ENCODE measurements around the gene GPX2. TPM values are rescaled to one million over a fixed set of nuclear protein-coding genes. Genes with fewer than 3 reads are reported as not detected.

The GPX2 gene
- total RNA-seq, 2 donors from 2014 or later = not detected

DNA sequence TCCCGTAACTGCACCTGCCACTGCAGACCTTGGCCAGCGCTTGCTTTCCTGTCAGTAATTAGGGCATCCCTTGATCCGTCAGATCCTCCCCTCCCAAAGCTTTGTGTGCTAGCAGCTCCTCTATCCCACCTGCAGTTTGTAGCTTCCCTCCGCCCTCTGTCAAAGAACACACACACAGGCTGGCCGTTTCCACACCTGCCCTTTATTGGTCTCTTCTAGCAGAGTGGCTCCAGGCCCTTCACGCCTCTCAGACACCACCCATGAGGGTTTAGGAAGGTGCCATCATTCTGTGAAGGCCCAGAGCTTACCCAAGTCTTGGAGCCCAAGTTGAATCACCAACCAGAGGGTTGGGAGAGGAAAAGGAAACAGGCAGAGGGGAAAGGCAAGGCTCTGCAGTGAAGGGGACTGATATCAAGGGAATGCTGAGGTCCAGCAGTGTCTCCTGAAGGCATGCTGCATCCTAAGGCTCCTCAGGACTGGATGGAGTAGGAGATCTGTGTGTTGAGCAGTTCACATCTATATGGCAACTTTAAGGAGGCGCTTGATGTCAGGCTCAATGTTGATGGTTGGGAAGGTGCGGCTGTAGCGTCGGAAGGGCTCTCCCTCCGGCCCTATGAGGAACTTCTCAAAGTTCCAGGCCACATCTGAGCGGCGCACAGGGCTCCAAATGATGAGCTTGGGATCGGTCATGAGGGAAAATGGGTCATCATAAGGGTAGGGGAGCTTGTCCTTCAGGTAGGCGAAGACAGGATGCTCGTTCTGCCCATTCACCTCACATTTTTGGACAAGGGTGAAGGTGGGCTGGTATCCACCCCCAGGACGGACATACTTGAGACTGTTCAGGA, 3.4 kb downstream of the GPX2 start:
- Mint-ChIP-seq H3K4me1 (peaks cover 33% of the 10 kb centered on the region), H3K27me3 (no peaks in the 10 kb centered on the region), H3K9me3 (no peaks in the 10 kb centered on the region), H3K27ac (peak overlapping the region; percentile 18), H3K4me3 (no peak overlapping the region), H3K36me3 (ENCODE audit: low read depth) (peaks cover 39% of the 10 kb centered on the region)
- no peak for ATAC-seq (replicated peaks)

DNA sequence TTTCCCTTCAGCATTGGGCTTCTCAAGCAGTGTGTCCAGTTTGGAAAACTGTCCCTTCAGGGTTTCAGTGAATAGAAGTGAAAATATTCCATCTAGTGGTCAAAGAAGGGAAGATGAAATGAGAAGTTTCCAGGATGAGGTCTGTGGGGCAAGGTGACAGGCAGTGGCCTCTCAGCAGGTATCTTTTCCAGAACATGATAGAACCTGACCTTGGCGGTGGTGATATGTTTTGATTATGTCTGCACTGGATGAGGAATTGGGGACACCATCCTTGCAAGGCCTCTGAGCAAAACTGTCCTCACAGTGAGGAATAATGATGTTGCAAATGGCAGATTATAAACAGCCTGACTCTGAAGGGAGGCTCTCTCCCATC, 4.7 kb downstream of the GPX2 start:
- no peak overlapping the region for H3K4me3 Mint-ChIP-seq
- no peaks in the 10 kb centered on the region for H3K27me3 Mint-ChIP-seq
- no peak for ATAC-seq (replicated peaks)
- H3K36me3 Mint-ChIP-seq (ENCODE audit: low read depth) = peaks cover 31% of the 10 kb centered on the region
- no peaks in the 10 kb centered on the region for H3K9me3 Mint-ChIP-seq
- H3K27ac Mint-ChIP-seq = peak overlapping the region; percentile 44
- peaks cover 34% of the 10 kb centered on the region for H3K4me1 Mint-ChIP-seq

DNA sequence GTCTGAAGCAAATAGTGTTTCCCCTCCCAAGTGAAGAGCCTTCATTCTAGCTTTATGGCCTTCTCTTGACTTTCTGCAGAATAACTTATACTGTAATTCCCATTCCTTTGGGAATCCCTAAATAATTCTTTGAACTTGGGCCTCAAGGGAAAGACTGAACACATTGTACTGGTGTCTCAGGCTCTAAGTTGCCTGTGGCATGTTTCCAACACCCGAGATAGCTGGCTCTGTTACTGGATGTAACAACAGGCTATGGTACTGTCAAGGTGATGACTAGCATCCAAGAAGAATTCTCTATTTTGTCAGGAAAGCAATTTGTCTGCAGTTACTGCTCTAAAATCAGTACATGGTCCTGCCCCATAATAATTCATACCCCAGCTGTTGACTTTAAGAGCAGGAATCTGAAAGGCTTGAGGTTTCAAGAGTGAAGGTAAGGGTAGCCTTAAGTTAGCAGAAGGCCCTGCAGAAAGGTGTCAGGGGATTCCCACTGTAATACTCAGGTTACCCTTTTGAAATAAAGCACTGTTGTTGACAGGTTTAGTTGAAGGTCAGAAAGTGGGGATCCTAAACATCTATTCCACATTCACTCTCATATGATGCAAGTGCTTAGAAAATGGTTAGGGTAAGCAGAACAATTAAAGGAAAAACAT, 5.2 kb downstream of the GPX2 start:
- H3K9me3 Mint-ChIP-seq = no peaks in the 10 kb centered on the region
- peak overlapping the region; percentile 44 for H3K27ac Mint-ChIP-seq
- peaks cover 34% of the 10 kb centered on the region for H3K4me1 Mint-ChIP-seq
- H3K4me3 Mint-ChIP-seq = no peak overlapping the region
- H3K27me3 Mint-ChIP-seq = no peaks in the 10 kb centered on the region
- no peak for ATAC-seq (replicated peaks)
- peaks cover 30% of the 10 kb centered on the region for H3K36me3 Mint-ChIP-seq (ENCODE audit: low read depth)

DNA sequence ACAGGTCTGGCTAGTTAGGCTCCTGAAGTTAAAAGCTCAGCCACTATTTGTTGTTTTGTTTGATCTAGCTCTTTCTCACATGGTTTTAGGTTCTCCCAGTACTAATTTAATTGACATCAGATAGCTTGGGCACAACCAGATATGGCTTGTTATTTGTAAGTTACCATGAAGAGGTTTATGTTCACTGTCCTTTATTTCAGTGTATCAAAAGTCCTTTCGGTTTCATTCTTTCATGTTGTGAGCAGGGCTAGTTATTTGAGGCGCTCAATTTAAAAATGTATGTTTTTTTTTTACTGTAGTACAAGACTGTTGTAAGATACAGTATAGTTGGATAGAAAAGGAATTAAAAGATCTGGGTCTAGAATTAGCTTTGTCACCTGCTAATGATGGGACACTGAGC, 7.0 kb downstream of the GPX2 start:
- Mint-ChIP-seq H3K4me1 (peaks cover 34% of the 10 kb centered on the region), H3K36me3 (ENCODE audit: low read depth) (peaks cover 20% of the 10 kb centered on the region), H3K9me3 (no peaks in the 10 kb centered on the region), H3K27me3 (no peaks in the 10 kb centered on the region), H3K27ac (peak overlapping the region; percentile 44), H3K4me3 (peak overlapping the region; percentile 49)
- no peak for ATAC-seq (replicated peaks)

DNA sequence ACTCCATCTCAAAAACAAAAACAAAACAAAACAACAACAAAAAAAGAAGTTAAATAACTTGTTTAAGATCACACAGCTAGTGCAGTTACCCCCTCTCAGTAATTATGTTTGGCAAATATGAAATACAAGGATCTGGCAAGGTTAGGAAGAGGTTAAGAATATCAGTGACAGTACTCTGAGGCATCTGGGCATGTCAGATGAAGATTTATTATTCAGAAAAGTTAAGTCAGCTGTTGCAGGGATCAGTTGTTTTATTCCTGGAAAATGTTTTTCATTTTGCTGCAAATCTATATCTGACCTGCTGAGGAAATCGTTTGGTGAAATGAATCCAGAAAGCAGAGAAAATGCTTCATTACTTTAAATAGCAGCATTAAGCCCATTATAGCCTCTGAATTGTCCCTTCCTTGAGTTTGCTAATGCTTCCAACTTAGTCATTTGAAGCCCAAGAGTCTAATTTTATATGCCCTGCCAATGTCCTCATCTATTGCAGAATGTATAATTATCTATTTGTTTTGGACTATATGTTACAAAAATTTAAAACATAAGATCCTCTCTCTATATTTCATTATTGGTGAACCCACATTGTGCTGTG, 8.1 kb downstream of the GPX2 start:
- Mint-ChIP-seq H3K27me3 (no peaks in the 10 kb centered on the region), H3K9me3 (no peaks in the 10 kb centered on the region), H3K27ac (peak overlapping the region; percentile 44), H3K4me1 (peaks cover 28% of the 10 kb centered on the region), H3K36me3 (ENCODE audit: low read depth) (peaks cover 9% of the 10 kb centered on the region), H3K4me3 (peak overlapping the region; percentile 49)
- no peak for ATAC-seq (replicated peaks)

DNA sequence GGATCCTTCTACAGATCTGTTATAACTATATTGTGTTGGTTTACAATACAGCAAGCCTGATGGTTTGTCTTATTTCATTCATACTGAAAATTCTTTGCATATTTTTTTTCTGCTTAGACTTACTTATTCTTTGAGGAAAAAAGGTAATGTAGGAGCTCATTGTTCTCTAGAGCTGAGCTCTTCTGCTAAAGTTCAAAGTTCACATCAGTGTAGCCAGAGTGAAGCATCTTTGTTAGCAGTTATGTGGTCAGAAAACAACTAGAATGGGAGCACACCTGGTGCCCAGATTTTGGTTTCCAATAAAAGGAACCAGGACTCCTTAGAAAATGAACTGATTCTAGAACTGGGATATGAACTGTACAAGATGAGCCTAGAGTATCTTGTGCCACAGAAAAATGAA, 10.3 kb downstream of the GPX2 start:
- no peak overlapping the region for H3K27ac Mint-ChIP-seq
- H3K4me3 Mint-ChIP-seq = no peak overlapping the region
- ATAC-seq (replicated peaks) = no peak
- no peaks in the 10 kb centered on the region for H3K27me3 Mint-ChIP-seq
- H3K9me3 Mint-ChIP-seq = no peaks in the 10 kb centered on the region
- peaks cover 12% of the 10 kb centered on the region for H3K4me1 Mint-ChIP-seq
- H3K36me3 Mint-ChIP-seq (ENCODE audit: low read depth) = no peaks in the 10 kb centered on the region

DNA sequence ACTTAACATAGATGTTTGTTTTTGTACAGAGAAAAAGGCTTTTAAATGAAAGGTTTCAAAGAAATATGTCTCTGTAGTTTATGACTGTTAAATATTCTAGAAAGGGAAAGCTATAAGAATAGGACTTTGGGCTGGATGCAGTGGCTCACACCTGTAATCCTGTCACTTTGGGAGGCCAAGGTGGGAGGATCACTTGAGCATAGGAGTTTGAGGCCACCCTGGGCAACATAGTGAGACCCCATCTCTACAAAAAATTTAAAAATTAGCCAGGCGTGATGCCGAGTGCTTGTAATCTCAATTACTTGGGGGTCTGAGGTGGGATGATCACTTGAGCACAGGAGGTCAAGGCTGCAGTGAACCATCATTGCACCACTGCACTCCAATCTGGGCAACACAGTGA, 11.4 kb downstream of the GPX2 start:
- peaks cover 8% of the 10 kb centered on the region for H3K36me3 Mint-ChIP-seq (ENCODE audit: low read depth)
- no peaks in the 10 kb centered on the region for H3K9me3 Mint-ChIP-seq
- H3K27ac Mint-ChIP-seq = no peak overlapping the region

DNA sequence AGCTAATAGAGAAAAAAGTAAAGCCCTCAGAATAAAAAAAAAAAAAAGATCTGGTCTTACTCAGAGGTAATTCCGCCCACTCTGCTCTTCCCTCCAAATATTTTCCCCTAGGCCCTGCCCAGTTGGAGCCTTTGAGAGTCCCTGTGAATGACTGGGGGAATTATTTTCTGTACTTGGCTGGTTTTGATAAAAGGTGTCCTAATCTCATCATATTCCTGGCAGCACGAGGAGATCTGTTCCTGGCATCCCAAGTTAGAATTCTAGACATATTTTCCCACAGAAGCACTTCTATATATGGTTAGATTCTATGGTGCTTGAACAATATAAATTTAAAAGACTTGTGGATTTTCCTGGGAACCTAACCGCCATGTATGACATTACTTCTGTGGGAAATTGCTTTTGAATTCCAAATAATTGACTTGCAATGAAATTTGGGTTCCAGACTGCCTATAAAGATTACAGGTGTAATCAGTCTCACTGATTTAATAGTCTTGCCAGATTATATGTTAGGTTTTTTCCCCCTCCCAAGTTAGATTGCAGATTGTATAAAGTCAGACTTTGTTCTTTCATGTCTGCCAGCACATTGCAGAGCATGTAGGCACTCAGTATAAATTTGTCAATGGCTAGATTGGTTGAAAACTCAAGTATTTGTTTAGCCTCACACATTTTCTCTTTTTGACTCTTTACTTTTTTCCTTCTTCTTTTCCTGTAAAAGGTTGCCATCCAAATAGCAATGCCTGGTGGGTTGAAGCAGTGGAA, 12.3 kb downstream of the GPX2 start:
- Mint-ChIP-seq H3K36me3 (ENCODE audit: low read depth) (peaks cover 16% of the 10 kb centered on the region), H3K27me3 (no peaks in the 10 kb centered on the region), H3K27ac (no peak overlapping the region), H3K4me1 (peaks cover 11% of the 10 kb centered on the region), H3K4me3 (no peak overlapping the region), H3K9me3 (no peaks in the 10 kb centered on the region)
- ATAC-seq (replicated peaks) = no peak

More for the DNA sequence above, 11.4 kb downstream of the GPX2 start:
- no peaks in the 10 kb centered on the region for H3K27me3 Mint-ChIP-seq
- no peak for ATAC-seq (replicated peaks)
- H3K4me3 Mint-ChIP-seq = no peak overlapping the region
- H3K4me1 Mint-ChIP-seq = peaks cover 16% of the 10 kb centered on the region

DNA sequence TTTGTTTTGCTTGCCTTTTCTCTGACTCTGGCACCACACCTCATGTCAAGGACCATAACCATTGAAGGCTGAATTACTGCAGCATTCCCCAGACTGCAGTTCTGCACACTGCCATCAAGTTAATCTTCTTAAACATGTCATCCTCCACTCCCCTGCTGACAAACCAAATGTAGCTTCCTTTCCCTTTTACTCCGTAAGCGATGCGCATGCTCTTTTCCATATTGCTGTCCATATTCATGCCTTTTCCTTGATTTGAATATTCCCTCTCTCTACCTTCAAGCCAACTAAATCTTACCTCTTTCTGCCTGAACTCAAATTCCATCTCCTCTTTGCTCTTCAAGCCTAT, 13.6 kb downstream of the GPX2 start:
- Mint-ChIP-seq H3K36me3 (ENCODE audit: low read depth) (peaks cover 28% of the 10 kb centered on the region), H3K27ac (no peak overlapping the region)

DNA sequence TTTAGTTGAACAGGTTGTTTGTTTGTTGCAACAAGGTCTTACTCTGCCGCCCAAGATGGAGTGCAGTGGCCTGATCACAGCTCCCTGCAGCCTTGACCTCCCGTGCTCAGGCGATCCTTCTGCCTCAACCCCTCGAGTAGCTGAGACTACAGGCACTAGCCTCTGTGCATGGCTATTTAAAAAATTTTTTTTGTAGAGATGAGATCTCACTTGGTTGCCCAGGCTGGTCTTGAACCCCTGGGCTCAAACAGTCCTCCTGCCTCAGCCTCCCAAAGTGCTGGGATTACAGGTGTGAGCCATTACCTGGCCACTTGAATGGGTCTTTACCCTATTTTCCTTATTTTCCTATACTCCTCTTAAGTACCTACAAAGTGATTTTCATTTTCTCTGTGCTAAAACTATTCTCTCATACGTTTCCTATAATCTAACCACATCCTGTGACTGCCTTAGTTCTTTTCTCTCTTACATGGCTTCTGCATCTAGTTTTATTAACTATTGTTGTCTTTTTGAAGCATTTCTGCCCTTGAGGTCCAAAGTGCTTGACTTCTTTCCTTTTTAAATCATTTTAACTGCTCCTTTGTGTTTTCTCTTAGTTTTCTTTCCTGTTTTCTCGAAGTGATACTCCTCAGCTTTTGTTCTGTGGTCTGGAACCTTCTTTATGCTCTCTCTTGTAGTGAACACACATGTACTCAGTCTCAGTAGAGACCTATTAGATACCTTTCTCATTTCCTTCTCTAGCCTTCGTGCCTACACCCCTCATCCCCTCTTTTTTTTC, 14.1 kb downstream of the GPX2 start:
- Mint-ChIP-seq H3K27me3 (no peaks in the 10 kb centered on the region), H3K27ac (no peak overlapping the region), H3K4me3 (no peak overlapping the region), H3K4me1 (peaks cover 4% of the 10 kb centered on the region), H3K9me3 (no peaks in the 10 kb centered on the region), H3K36me3 (ENCODE audit: low read depth) (peaks cover 33% of the 10 kb centered on the region)
- ATAC-seq (replicated peaks) = peak; percentile 90

More for the DNA sequence above, 13.6 kb downstream of the GPX2 start:
- H3K4me3 Mint-ChIP-seq = no peak overlapping the region
- peaks cover 4% of the 10 kb centered on the region for H3K4me1 Mint-ChIP-seq
- ATAC-seq (replicated peaks) = no peak
- no peaks in the 10 kb centered on the region for H3K9me3 Mint-ChIP-seq
- no peaks in the 10 kb centered on the region for H3K27me3 Mint-ChIP-seq

DNA sequence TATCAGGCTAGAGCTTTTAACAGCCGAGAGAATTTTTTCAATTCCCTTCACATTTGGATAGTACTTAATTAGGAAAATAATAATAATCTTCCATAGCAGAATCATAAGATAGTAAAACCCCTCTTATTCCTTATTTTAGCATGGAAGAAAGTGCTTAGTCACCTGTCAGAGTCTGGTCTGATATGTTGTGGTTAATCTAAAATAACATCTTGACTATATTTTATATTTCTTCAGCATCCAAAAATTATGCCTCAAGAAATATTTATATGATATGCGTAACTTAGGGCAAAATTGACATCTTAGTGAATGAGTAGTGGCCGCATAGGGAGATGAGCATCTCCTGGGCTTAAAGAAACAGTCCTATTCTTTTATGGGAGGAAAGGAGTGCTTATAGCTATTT, 15.5 kb downstream of the GPX2 start:
- H3K36me3 Mint-ChIP-seq (ENCODE audit: low read depth) = peaks cover 41% of the 10 kb centered on the region
- H3K27ac Mint-ChIP-seq = no peak overlapping the region
- no peak for ATAC-seq (replicated peaks)
- peaks cover 4% of the 10 kb centered on the region for H3K4me1 Mint-ChIP-seq
- H3K9me3 Mint-ChIP-seq = no peaks in the 10 kb centered on the region
- H3K4me3 Mint-ChIP-seq = no peak overlapping the region
- H3K27me3 Mint-ChIP-seq = no peaks in the 10 kb centered on the region

DNA sequence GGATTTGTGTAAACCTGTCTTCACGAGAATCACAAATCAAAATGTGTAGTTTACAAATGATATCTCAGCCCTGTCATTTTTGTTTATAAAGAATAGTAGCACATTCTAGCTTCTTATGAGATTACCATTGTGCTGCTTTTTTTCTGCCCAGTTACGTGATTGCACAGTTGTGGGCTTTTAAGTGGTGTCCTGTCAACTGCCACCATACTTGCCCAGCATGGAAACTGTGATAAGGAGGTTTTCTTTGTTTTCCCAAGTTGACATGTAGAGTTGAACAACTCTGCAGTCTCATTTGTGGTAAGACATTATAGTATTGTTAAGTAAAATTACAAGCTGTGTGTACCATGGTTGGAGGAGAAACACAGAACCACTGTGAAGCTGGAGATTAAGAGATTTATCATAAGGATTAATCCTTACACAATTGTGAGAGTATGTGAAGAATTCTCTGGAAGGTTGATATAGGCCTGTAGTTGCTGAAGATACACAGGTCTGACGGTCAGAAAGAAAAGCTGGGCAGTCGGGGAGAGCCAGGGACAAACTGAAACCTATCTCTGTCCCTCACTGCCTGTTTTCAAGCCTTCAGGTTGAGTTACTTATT, 16.0 kb downstream of the GPX2 start:
- Mint-ChIP-seq H3K4me1 (peaks cover 7% of the 10 kb centered on the region), H3K36me3 (ENCODE audit: low read depth) (peaks cover 46% of the 10 kb centered on the region), H3K4me3 (no peak overlapping the region), H3K27ac (no peak overlapping the region), H3K27me3 (no peaks in the 10 kb centered on the region), H3K9me3 (no peaks in the 10 kb centered on the region)
- ATAC-seq (replicated peaks) = no peak

DNA sequence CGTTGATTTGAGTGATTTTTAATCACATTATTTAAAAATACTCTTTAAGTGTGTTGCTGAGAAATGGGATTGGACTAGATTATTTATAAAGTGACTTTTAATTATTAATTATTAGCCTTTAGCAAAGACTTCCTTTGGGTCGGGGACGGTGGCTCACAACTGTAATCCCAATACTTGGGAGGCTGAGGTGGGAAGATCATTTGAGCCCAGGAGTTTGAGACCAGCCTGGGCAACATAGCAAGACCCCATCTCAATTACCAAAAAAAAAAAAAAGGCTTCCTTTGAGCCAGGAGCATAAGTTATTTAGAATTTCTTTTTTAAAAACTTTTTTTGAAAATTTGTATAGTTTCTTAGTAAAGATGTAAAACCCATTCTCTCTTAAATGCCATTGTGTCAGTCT, 19.5 kb downstream of the GPX2 start:
- no peak overlapping the region for H3K4me3 Mint-ChIP-seq

More for the DNA sequence above, 19.5 kb downstream of the GPX2 start:
- no peak overlapping the region for H3K27ac Mint-ChIP-seq
- H3K36me3 Mint-ChIP-seq (ENCODE audit: low read depth) = peaks cover 61% of the 10 kb centered on the region
- H3K4me1 Mint-ChIP-seq = peaks cover 21% of the 10 kb centered on the region
- ATAC-seq (replicated peaks) = no peak
- H3K9me3 Mint-ChIP-seq = no peaks in the 10 kb centered on the region
- H3K27me3 Mint-ChIP-seq = no peaks in the 10 kb centered on the region

Data from activated T-helper 17 cell treated with anti-CD3 and anti-CD28 coated beads, Interleukin-2, amount 50 U/mL, for 72 hours (primary cell).